ENCODE measurements around the gene KCNH1.

GRCh38 chr1:211091867-211092266 is 42.1 kb downstream of the KCNH1 start:
- no peak for TF ChIP-seq CTCF (IDR thresholded peaks at IDR 0.05; ENCODE audit: insufficient read depth, low read depth, low read length)
- TF ChIP-seq EZH2 (IDR thresholded peaks at IDR 0.05; ENCODE audit: insufficient read depth, low read length): no peak

All from astrocyte (in vitro differentiated cells and primary cell).